Hepatocyte (in vitro differentiated cells): ENCODE results near the gene TBXT.

ENCODE experiments used
- CTCF ChIP-seq: fragments of 200-600 bp; sonication (generic); IDR thresholded peaks from 2 replicates; pipeline ENCODE4 v1.5.1; 2016; ENCODE audit warnings: antibody characterized with exemption, mild to moderate bottlenecking; ENCODE audit not compliant: poor library complexity
- EZH2 ChIP-seq: fragments of 200-600 bp; sonication (generic); IDR thresholded peaks from 2 replicates; pipeline ENCODE4 v1.6.1; 2016; ENCODE audit warnings: antibody characterized with exemption, mild to moderate bottlenecking, borderline replicate concordance

GRCh38 chr6:166192557-166192956, 24.9 kb upstream of the TBXT start:
- TF ChIP-seq CTCF (no peak), EZH2 (no peak)
